K562 (cell line): ENCODE results near the gene RAB5A. TPM values are rescaled to one million over a fixed set of nuclear protein-coding genes. Genes with fewer than 3 reads are reported as not detected.

Source experiments
- CEBPG ChIP-seq, 3 experiments: fragments of 200-800 bp in 1 of 3; sonication (Bioruptor generic) in 1 of 3; sonication (generic) in 1 of 3; formaldehyde crosslinking in 1 of 3; IDR thresholded peaks in 2 of 3; conservative IDR thresholded peaks in 1 of 3; 2 replicates each; pipeline versions ENCODE4 v1.6.1 to v1.8.0; 2016 to 2022; ENCODE audit warnings: missing compliant biosample characterization in 2 of 3, missing genetic modification characterization in 2 of 3, mild to moderate bottlenecking in 1 of 3, missing genetic modification reagents in 1 of 3
- DACH1 ChIP-seq: fragments of 450-650 bp; IDR thresholded peaks from 2 replicates; pipeline ENCODE4 v1.6.1; 2018; ENCODE audit not compliant: partially characterized antibody
- EHMT2 ChIP-seq: fragments of 450-650 bp; IDR thresholded peaks from 2 replicates; pipeline ENCODE4 v1.6.1; 2018; ENCODE audit warnings: antibody characterized with exemption
- EP400 ChIP-seq: fragments of 450-650 bp; IDR thresholded peaks from 2 replicates; pipeline ENCODE4 v1.6.1; 2017; ENCODE audit warnings: antibody characterized with exemption, mild to moderate bottlenecking, moderate library complexity
- HDAC1 ChIP-seq, 2 experiments: fragments of 450-650 bp; IDR thresholded peaks; 2 replicates each; pipeline ENCODE4 v1.6.1; 2016 to 2017; ENCODE audit warnings: inconsistent platforms in 1 of 2, mild to moderate bottlenecking in 1 of 2, moderate library complexity in 1 of 2
- NR2C1 ChIP-seq, 2 experiments: fragments of 450-650 bp; IDR thresholded peaks; 2 replicates each; pipeline ENCODE4 v1.6.1; 2017; ENCODE audit warnings: mild to moderate bottlenecking in 2 of 2, antibody characterized with exemption in 1 of 2, inconsistent platforms in 1 of 2, missing compliant biosample characterization in 1 of 2, missing genetic modification characterization in 1 of 2
- RBM17 ChIP-seq: fragments of 200-400 bp; formaldehyde crosslinking; IDR thresholded peaks from 2 replicates; pipeline ENCODE4 v1.6.1; 2017; ENCODE audit warnings: low read depth, mild to moderate bottlenecking, low read length, borderline replicate concordance
- SMARCC2 ChIP-seq: fragments of 450-650 bp; IDR thresholded peaks from 2 replicates; pipeline ENCODE4 v1.6.1; 2017; ENCODE audit warnings: antibody characterized with exemption, moderate library complexity, mild to moderate bottlenecking, low read depth
- SP1 ChIP-seq: sonication (generic); formaldehyde crosslinking; IDR thresholded peaks from 2 replicates; pipeline ENCODE4 v1.8.1; 2022; ENCODE audit warnings: mild to moderate bottlenecking, missing genetic modification reagents
- SREBF1 ChIP-seq: fragments of 150-350 bp; IDR thresholded peaks from 2 replicates; pipeline ENCODE4 v1.6.1; 2014; ENCODE audit warnings: antibody characterized with exemption, low read depth, low read length, borderline replicate concordance
- polyA plus RNA-seq, 8 experiments: library from polyadenylated mRNA; depleted of rRNA in 4 of 8; stranded (reverse) in 5 of 8; unstranded in 3 of 8; fragments of >200 nt; fragmentation: Nextera tagmentation in 2 of 8; fragmentation: Illumina TruSeq in 1 of 8; extraction: Ambion mirVana in 2 of 8; extraction: Trizol in 1 of 8; gene quantifications; 2 replicates each; pipeline versions ENCODE4 v1.2.1 to v1.2.3, GENCODE V29; 2011 to 2014; ENCODE audit warnings: inconsistent platforms in 1 of 8, missing spikeins in 1 of 8
- total RNA-seq, 7 experiments: library from RNA; depleted of rRNA in 6 of 7; stranded (reverse); fragments of >200 nt in 6 of 7; fragmentation: Illumina TruSeq in 2 of 7; extraction: Trizol in 2 of 7; gene quantifications; 2 replicates each; pipeline versions ENCODE4 v1.2.1 to v1.2.3, GENCODE V29; 2011 to 2021; ENCODE audit warnings: low replicate concordance in 1 of 7
- TF ChIP-seq, protein P1 (sequence below): fragments of 200-600 bp; sonication (generic); IDR thresholded peaks from one replicate; pipeline ENCODE4 v1.6.1; 2012; ENCODE audit warnings: mild to moderate bottlenecking, low read depth, low read length, inconsistent platforms
- TF ChIP-seq, protein P2 (sequence below): sonication (generic); formaldehyde crosslinking; IDR thresholded peaks from 2 replicates; pipeline ENCODE4 v1.8.0; 2022; ENCODE audit warnings: missing genetic modification reagents, mild to moderate bottlenecking, moderate library complexity, borderline replicate concordance
- TF ChIP-seq, protein P3 (sequence below), 2 experiments: fragments of 450-650 bp in 1 of 2; sonication (generic) in 1 of 2; formaldehyde crosslinking in 1 of 2; IDR thresholded peaks in 1 of 2; conservative IDR thresholded peaks in 1 of 2; 2 replicates each; pipeline versions ENCODE4 v1.6.1 to v1.8.1; 2016 to 2023; ENCODE audit warnings: mild to moderate bottlenecking in 2 of 2, moderate library complexity in 2 of 2, inconsistent platforms in 1 of 2, missing genetic modification reagents in 1 of 2

The RAB5A gene
- total and polyA plus RNA-seq, 9 of the 15 experiments (the other 6 are each of a cell fraction or from before 2014, with no cell fraction given) = 28.3 to 64.2 (median 49.0) TPM

DNA sequence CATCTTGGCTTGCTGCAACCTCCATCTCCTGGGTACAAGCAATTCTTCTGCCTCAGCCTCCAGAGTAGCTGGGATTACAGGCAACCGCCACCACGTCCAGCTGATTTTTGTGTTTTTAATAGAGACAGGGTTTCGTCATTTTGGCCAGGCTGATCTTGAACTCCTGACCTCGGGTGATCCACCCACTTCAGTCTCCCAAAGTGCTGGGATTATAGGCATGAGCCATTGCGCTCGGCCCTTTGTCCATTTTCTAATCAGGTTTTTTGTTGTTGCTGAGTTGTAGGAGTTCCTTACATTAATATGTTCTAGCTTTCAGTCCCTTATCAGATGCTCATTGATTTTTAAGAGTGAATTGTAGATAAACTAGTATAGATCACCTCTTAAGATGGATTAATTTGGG, 20.3 kb downstream of the RAB5A start (continued):
- TF ChIP-seq CEBPG (CRISPR knock-in tag; IDR thresholded peaks at IDR 0.05) (no peak), CEBPG (tag; conservative IDR thresholded peaks at IDR 0.05 in 1 of 2, IDR thresholded peaks at IDR 0.05 in 1 of 2) (peak in 1 of 2 experiments; percentile 57; a peak in 2 of 4 replicates), HDAC1 (IDR thresholded peaks at IDR 0.05) (0 out of 4 replicates have a peak, but pooled peaks of 1 of the 2 experiments have one; percentile 18), SREBF1 (no peak), DACH1 (peak; percentile 53), SP1 (CRISPR knock-in tag) (no peak), EHMT2 (peak; percentile 36; the same call in 1 of the 2 replicates), SMARCC2 (0 out of 2 replicates have a peak, but pooled peaks have one; percentile 7), RBM17 (no peak), EP400 (0 out of 2 replicates have a peak, but pooled peaks have one; percentile 11), NR2C1 (IDR thresholded peaks at IDR 0.05) (peak; percentile 50; the same call in 1 of the 2 replicates), NR2C1 (tag; IDR thresholded peaks at IDR 0.05) (peak; percentile 57; the same call in 1 of the 2 replicates)
- TF ChIP-seq, protein P1, sequence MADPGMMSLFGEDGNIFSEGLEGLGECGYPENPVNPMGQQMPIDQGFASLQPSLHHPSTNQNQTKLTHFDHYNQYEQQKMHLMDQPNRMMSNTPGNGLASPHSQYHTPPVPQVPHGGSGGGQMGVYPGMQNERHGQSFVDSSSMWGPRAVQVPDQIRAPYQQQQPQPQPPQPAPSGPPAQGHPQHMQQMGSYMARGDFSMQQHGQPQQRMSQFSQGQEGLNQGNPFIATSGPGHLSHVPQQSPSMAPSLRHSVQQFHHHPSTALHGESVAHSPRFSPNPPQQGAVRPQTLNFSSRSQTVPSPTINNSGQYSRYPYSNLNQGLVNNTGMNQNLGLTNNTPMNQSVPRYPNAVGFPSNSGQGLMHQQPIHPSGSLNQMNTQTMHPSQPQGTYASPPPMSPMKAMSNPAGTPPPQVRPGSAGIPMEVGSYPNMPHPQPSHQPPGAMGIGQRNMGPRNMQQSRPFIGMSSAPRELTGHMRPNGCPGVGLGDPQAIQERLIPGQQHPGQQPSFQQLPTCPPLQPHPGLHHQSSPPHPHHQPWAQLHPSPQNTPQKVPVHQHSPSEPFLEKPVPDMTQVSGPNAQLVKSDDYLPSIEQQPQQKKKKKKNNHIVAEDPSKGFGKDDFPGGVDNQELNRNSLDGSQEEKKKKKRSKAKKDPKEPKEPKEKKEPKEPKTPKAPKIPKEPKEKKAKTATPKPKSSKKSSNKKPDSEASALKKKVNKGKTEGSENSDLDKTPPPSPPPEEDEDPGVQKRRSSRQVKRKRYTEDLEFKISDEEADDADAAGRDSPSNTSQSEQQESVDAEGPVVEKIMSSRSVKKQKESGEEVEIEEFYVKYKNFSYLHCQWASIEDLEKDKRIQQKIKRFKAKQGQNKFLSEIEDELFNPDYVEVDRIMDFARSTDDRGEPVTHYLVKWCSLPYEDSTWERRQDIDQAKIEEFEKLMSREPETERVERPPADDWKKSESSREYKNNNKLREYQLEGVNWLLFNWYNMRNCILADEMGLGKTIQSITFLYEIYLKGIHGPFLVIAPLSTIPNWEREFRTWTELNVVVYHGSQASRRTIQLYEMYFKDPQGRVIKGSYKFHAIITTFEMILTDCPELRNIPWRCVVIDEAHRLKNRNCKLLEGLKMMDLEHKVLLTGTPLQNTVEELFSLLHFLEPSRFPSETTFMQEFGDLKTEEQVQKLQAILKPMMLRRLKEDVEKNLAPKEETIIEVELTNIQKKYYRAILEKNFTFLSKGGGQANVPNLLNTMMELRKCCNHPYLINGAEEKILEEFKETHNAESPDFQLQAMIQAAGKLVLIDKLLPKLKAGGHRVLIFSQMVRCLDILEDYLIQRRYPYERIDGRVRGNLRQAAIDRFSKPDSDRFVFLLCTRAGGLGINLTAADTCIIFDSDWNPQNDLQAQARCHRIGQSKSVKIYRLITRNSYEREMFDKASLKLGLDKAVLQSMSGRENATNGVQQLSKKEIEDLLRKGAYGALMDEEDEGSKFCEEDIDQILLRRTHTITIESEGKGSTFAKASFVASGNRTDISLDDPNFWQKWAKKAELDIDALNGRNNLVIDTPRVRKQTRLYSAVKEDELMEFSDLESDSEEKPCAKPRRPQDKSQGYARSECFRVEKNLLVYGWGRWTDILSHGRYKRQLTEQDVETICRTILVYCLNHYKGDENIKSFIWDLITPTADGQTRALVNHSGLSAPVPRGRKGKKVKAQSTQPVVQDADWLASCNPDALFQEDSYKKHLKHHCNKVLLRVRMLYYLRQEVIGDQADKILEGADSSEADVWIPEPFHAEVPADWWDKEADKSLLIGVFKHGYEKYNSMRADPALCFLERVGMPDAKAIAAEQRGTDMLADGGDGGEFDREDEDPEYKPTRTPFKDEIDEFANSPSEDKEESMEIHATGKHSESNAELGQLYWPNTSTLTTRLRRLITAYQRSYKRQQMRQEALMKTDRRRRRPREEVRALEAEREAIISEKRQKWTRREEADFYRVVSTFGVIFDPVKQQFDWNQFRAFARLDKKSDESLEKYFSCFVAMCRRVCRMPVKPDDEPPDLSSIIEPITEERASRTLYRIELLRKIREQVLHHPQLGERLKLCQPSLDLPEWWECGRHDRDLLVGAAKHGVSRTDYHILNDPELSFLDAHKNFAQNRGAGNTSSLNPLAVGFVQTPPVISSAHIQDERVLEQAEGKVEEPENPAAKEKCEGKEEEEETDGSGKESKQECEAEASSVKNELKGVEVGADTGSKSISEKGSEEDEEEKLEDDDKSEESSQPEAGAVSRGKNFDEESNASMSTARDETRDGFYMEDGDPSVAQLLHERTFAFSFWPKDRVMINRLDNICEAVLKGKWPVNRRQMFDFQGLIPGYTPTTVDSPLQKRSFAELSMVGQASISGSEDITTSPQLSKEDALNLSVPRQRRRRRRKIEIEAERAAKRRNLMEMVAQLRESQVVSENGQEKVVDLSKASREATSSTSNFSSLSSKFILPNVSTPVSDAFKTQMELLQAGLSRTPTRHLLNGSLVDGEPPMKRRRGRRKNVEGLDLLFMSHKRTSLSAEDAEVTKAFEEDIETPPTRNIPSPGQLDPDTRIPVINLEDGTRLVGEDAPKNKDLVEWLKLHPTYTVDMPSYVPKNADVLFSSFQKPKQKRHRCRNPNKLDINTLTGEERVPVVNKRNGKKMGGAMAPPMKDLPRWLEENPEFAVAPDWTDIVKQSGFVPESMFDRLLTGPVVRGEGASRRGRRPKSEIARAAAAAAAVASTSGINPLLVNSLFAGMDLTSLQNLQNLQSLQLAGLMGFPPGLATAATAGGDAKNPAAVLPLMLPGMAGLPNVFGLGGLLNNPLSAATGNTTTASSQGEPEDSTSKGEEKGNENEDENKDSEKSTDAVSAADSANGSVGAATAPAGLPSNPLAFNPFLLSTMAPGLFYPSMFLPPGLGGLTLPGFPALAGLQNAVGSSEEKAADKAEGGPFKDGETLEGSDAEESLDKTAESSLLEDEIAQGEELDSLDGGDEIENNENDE = no peak
- TF ChIP-seq, protein P2, sequence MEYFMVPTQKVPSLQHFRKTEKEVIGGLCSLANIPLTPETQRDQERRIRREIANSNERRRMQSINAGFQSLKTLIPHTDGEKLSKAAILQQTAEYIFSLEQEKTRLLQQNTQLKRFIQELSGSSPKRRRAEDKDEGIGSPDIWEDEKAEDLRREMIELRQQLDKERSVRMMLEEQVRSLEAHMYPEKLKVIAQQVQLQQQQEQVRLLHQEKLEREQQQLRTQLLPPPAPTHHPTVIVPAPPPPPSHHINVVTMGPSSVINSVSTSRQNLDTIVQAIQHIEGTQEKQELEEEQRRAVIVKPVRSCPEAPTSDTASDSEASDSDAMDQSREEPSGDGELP (CRISPR knock-in tag) = peak; percentile 56
- TF ChIP-seq, protein P3, sequence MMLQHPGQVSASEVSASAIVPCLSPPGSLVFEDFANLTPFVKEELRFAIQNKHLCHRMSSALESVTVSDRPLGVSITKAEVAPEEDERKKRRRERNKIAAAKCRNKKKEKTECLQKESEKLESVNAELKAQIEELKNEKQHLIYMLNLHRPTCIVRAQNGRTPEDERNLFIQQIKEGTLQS (IDR thresholded peaks at IDR 0.05) = peak; percentile 63
- TF ChIP-seq, protein P3 (CRISPR knock-in tag; conservative IDR thresholded peaks at IDR 0.05) = no peak
